ENCODE measurements around the gene ZDHHC24.
"Not testable (repeated sequence)": the region's sequence is repeated elsewhere in the genome, so short reads cannot be mapped to it uniquely, and the experiment has no call there.

The ZDHHC24 gene

GRCh38 chr11:66545701-66546367 lies at the start of gene ZDHHC24:
Gene ZDHHC24, minus strand, starts transcription at chr11:66546048. Its CDS starts 45 bp downstream, at chr11:66546003.
- TF ChIP-seq GATA1 (IDR thresholded peaks at IDR 0.05; ENCODE audit: low read depth, low read length) (no peak), POLR2A (IDR thresholded peaks at IDR 0.05; ENCODE audit: low read length) (peak; percentile 67)
- DNase-seq, result peak; percentile 95

- peak; percentile 89 to 90 for DNase-seq
- TF ChIP-seq POLR2A (IDR thresholded peaks at IDR 0.05; ENCODE audit: low read length) (peak; percentile 25), GATA1 (IDR thresholded peaks at IDR 0.05; ENCODE audit: low read depth, low read length) (no peak)
Measured at GRCh38 chr11:66595245-66595904, 49.5 kb upstream of the ZDHHC24 start.

GRCh38 chr11:66593650-66594049 lies 47.8 kb upstream of the ZDHHC24 start:
- TF ChIP-seq POLR2A (IDR thresholded peaks at IDR 0.05; ENCODE audit: low read length), result no peak
- TF ChIP-seq GATA1 (IDR thresholded peaks at IDR 0.05; ENCODE audit: low read depth, low read length), result no peak
- DNase-seq, result no peak

GRCh38 chr11:66593303-66593635 lies 47.4 kb upstream of the ZDHHC24 start:
- peak in 1 of 2 experiments; percentile 49 for DNase-seq
- peak; percentile 63 for TF ChIP-seq POLR2A (IDR thresholded peaks at IDR 0.05; ENCODE audit: low read length)
- TF ChIP-seq GATA1 (IDR thresholded peaks at IDR 0.05; ENCODE audit: low read depth, low read length), result no peak

GRCh38 chr11:66592457-66593302 lies 46.8 kb upstream of the ZDHHC24 start, which contains the start of the genes CCDC87 and CCS:
Gene CCDC87, minus strand, starts transcription at chr11:66593063. Its CDS starts 48 bp downstream, at chr11:66593015.
Gene CCS, plus strand, starts transcription at chr11:66593185. Its CDS starts 77 bp downstream, at chr11:66593262.
- TF ChIP-seq GATA1 (IDR thresholded peaks at IDR 0.05; ENCODE audit: low read depth, low read length), result no peak
- TF ChIP-seq POLR2A (IDR thresholded peaks at IDR 0.05; ENCODE audit: low read length), result peak; percentile 98
- peak; percentile 97 to 99 for DNase-seq

GRCh38 chr11:66591175-66591574 lies 45.3 kb upstream of the ZDHHC24 start:
- TF ChIP-seq POLR2A (IDR thresholded peaks at IDR 0.05; ENCODE audit: low read length), result no peak
- no peak for TF ChIP-seq GATA1 (IDR thresholded peaks at IDR 0.05; ENCODE audit: low read depth, low read length)
- no peak for DNase-seq

GRCh38 chr11:66589996-66590675 lies 44.3 kb upstream of the ZDHHC24 start:
- no peak for TF ChIP-seq GATA1 (IDR thresholded peaks at IDR 0.05; ENCODE audit: low read depth, low read length)
- TF ChIP-seq POLR2A (IDR thresholded peaks at IDR 0.05; ENCODE audit: low read length), result no peak
- DNase-seq, result no peak

GRCh38 chr11:66589315-66589714 lies 43.5 kb upstream of the ZDHHC24 start:
- DNase-seq, result not testable (repeated sequence)

GRCh38 chr11:66586136-66586535 lies 40.3 kb upstream of the ZDHHC24 start:
- no peak for DNase-seq
- TF ChIP-seq POLR2A (IDR thresholded peaks at IDR 0.05; ENCODE audit: low read length) (no peak), GATA1 (IDR thresholded peaks at IDR 0.05; ENCODE audit: low read depth, low read length) (no peak)

- DNase-seq, result not testable (repeated sequence)
Measured at GRCh38 chr11:66585447-66585846, 39.6 kb upstream of the ZDHHC24 start.

GRCh38 chr11:66582565-66583147 lies 36.8 kb upstream of the ZDHHC24 start:
- DNase-seq, result not testable (repeated sequence)

- DNase-seq, result no peak
- TF ChIP-seq POLR2A (IDR thresholded peaks at IDR 0.05; ENCODE audit: low read length), result no peak
- TF ChIP-seq GATA1 (IDR thresholded peaks at IDR 0.05; ENCODE audit: low read depth, low read length), result no peak
Measured at GRCh38 chr11:66581261-66581660, 35.4 kb upstream of the ZDHHC24 start.

GRCh38 chr11:66580803-66581202 lies 35.0 kb upstream of the ZDHHC24 start:
- no peak for DNase-seq
- TF ChIP-seq GATA1 (IDR thresholded peaks at IDR 0.05; ENCODE audit: low read depth, low read length) (no peak), POLR2A (IDR thresholded peaks at IDR 0.05; ENCODE audit: low read length) (no peak)

All from erythroblast (primary cell).